Common myeloid progenitor, CD34-positive (primary cell): Measurements from ENCODE around the gene PRPH2.
"Not testable (repeated sequence)": the region's sequence is repeated elsewhere in the genome, so short reads cannot be mapped to it uniquely, and the experiment has no call there.

Source experiments
- CTCF ChIA-PET: fragments of 350-600 bp; sonication (Branson Sonifier 250); formaldehyde crosslinking; loops from one replicate; lab custom pipeline; 2021; ENCODE audit warnings: antibody characterized with exemption; lab: Charles Lee
- POLR2A ChIA-PET: fragments of 350-600 bp; sonication (Branson Sonifier 250); formaldehyde crosslinking; loops from one replicate; lab custom pipeline; 2021; ENCODE audit warnings: antibody characterized with exemption; lab: Charles Lee
- DNase-seq, 3 donors: peaks; one replicate each; pipeline versions ENCODE4 v3.0.0 to v3.0.0-alpha.2; 2013
- H3K27ac ChIP-seq, 2 experiments: 1 replicate in 1 of 2; 2 replicates in 1 of 2; pipeline ENCODE4 v1.7.0; 2013; ENCODE audit warnings: inconsistent platforms in 2 of 2, low read length in 2 of 2, mild to moderate bottlenecking in 2 of 2, low read depth in 1 of 2, moderate library complexity in 1 of 2; ENCODE audit not compliant: severe bottlenecking in 2 of 2, insufficient read depth in 1 of 2, poor library complexity in 1 of 2
- H3K27me3 ChIP-seq, 5 experiments: replicated peaks in 2 of 5; 1 replicate in 3 of 5; 2 replicates in 2 of 5; pipeline versions ENCODE4 v1.6.1 to v1.7.0; 2013; ENCODE audit warnings: low read length in 4 of 5, mild to moderate bottlenecking in 2 of 5, moderate library complexity in 2 of 5, inconsistent platforms in 1 of 5; ENCODE audit not compliant: insufficient read depth in 5 of 5, control insufficient read depth in 4 of 5
- H3K36me3 ChIP-seq, 4 experiments: 1 replicate in 2 of 4; 2 replicates in 2 of 4; pipeline versions ENCODE4 v1.6.1 to v1.7.0; 2013; ENCODE audit warnings: low read length in 3 of 4, control low read depth in 1 of 4, mild to moderate bottlenecking in 1 of 4; ENCODE audit not compliant: control insufficient read depth in 4 of 4, insufficient read depth in 4 of 4
- H3K4me1 ChIP-seq, 4 experiments: 1 replicate in 3 of 4; 2 replicates in 1 of 4; pipeline versions ENCODE4 v1.6.1 to v1.7.1; 2013; ENCODE audit warnings: low read length in 3 of 4, mild to moderate bottlenecking in 3 of 4, control low read depth in 1 of 4, inconsistent platforms in 1 of 4, moderate library complexity in 1 of 4; ENCODE audit not compliant: control insufficient read depth in 4 of 4, insufficient read depth in 4 of 4; ENCODE audit errors: control extremely low read depth in 1 of 4
- H3K4me3 ChIP-seq, 7 experiments: 1 replicate in 4 of 7; 2 replicates in 3 of 7; pipeline versions ENCODE4 v1.5.1 to v1.7.0; 2013; ENCODE audit warnings: mild to moderate bottlenecking in 7 of 7, low read length in 6 of 7, moderate library complexity in 6 of 7, inconsistent platforms in 2 of 7, low read depth in 2 of 7, control low read depth in 1 of 7; ENCODE audit not compliant: insufficient read depth in 4 of 7, control insufficient read depth in 1 of 7; ENCODE audit errors: extremely low read depth in 1 of 7
- H3K9me3 ChIP-seq, 5 experiments: 1 replicate in 4 of 5; 2 replicates in 1 of 5; pipeline versions ENCODE4 v1.6.1 to v1.7.1; 2013; ENCODE audit warnings: low read length in 4 of 5, mild to moderate bottlenecking in 2 of 5, inconsistent platforms in 1 of 5, low read depth in 1 of 5, moderate library complexity in 1 of 5; ENCODE audit not compliant: control insufficient read depth in 4 of 5, insufficient read depth in 2 of 5; ENCODE audit errors: control extremely low read depth in 1 of 5
- WGBS: methylation state at CpG from one replicate; pipeline ENCODE4 v1.1.5; 2013; ENCODE audit not compliant: insufficient coverage; 5-methylcytosine and 5-hydroxymethylcytosine counted together

Gene PRPH2

DNA sequence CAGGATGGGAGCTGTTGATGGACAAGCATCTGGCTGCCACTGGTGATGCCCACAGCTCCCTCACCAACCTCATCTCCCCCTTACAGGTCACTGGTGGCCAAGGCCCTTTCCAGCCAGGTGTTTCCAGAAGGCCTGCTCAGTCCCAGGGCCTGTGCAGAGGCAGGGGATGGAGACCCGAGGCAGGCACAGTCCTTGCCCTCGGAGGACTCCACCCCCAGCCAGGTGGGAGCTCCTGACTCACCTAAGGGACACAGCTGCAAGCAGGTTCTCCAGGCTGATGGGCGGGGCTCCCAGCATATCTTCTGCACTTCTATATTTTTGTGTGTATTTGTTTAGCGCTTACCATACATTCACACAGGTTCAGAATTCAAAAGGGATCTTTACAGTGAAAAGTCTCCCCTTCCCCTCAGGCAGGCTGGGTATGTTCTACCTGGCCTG lies 17.4 kb downstream of the PRPH2 start:
- no peak overlapping the region for H3K4me3 ChIP-seq
- H3K9me3 ChIP-seq: no peaks in the 10 kb centered on the region
- WGBS: no CpG with 5 or more reads among the region's 4 CpGs
- DNase-seq: no peak
- no peaks in the 10 kb centered on the region for H3K4me1 ChIP-seq
- POLR2A ChIA-PET: no interaction called here
- CTCF ChIA-PET: interaction anchor here (1.7 kb wide), 1 partner anchor 12 kb away, joined by 6 read pairs; no protein-coding TSS in a partner anchor
- H3K27me3 ChIP-seq: no peaks in the 10 kb centered on the region
- H3K36me3 ChIP-seq: no peaks in the 10 kb centered on the region
- H3K27ac ChIP-seq: no peak overlapping the region

DNA sequence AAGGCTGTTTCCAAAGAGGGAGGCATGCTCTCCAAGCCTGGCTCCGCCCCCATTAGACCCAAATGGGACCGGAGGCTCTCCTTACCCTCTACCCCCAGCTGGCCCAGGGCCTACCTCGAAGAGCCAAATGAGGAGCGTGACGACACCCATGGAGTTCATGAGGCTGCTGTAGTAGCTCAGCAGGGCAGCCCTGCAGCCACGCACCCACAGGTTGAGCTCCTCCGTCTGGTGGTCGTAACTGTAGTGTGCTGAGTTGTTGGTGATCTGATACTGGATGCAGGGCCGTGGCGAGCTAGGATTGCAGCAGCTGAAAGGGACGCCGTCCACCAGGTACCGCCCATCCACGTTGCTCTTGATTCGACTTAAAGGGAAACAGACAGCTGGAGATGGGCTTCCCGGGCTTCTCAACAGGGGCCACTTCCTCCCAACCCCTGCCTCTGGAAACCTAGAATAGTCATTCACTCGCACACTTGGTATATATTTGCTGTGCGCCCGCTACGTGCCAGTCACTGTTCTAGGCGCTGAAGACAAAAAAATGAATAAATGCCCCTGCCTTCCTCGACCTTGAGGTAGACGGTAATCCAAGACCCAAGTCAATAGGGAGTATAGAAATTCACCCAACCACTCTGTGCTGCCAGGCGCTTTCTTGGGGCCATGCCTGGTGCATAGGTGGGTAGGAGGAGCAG lies 18.0 kb downstream of the PRPH2 start:
- 83% methylated on average over 18 of the region's 24 CpGs for WGBS
- DNase-seq: no peak
- Histone ChIP-seq H3K27me3 (no peaks in the 10 kb centered on the region), H3K27ac (no peak overlapping the region), H3K4me3 (no peak overlapping the region), H3K9me3 (no peaks in the 10 kb centered on the region), H3K4me1 (no peaks in the 10 kb centered on the region), H3K36me3 (no peaks in the 10 kb centered on the region)
- ChIA-PET POLR2A (no interaction called here), CTCF (interaction anchor here (0.8 to 1.7 kb wide), 2 partner anchors 12 to 127 kb away, joined by 4 to 6 read pairs; no protein-coding TSS in a partner anchor)

DNA sequence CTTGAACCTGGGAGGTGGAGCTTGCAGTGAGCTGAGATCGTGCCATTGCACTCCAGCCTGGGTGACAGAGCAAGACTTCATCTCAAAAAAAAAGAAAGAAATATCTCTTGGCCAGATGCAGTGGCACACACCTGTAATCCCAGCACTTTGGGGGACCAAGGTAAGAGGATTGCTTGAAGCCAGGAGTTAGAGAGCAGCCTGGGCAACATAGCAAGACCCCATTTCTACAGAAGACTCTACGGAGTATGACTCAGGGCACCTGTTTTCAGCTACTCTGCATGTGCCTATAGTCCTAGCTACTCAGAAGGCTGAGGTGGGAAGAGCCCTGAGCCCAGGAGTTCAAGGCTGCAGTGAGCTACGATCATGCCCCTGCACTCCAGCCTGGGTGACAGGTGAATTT lies 19.6 kb downstream of the PRPH2 start:
- 89% methylated on average over 1 of the region's 3 CpGs for WGBS
- H3K9me3 ChIP-seq, H3K4me3 ChIP-seq, DNase-seq, POLR2A ChIA-PET, H3K36me3 ChIP-seq, H3K4me1 ChIP-seq, H3K27ac ChIP-seq, H3K27me3 ChIP-seq: not testable (repeated sequence)
- CTCF ChIA-PET: interaction anchor here (0.8 to 1.7 kb wide), 2 partner anchors 10 to 41 kb away, joined by 5 to 6 read pairs; no protein-coding TSS in a partner anchor

DNA sequence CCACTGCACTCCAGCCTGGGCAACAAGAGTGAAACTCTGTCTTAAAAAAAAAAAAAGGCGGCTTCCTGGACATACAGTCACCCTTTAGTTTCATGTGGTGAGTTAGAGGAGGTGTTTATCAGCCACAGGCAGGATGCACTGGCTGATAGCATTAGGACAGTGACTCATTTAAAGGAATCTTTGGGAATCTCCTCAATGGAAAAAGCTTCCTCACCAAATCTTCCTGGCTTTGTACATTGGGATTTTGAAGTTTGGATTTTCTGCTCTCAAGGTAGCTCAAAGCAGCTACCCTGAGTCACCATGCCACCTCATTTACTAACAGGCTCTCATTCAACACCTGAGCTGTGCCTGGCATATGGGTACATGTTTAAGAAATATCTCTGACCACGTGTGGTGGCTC lies 20.2 kb downstream of the PRPH2 start:
- no CpG with 5 or more reads among the region's 2 CpGs for WGBS
- H3K9me3 ChIP-seq: no peaks in the 10 kb centered on the region
- H3K4me1 ChIP-seq: no peaks in the 10 kb centered on the region
- no peak for DNase-seq
- H3K4me3 ChIP-seq: no peak overlapping the region
- ChIA-PET POLR2A (no interaction called here), CTCF (interaction anchor here (1.1 to 1.7 kb wide), 2 partner anchors 9 to 10 kb away, joined by 3 to 6 read pairs; no protein-coding TSS in a partner anchor)
- H3K36me3 ChIP-seq: no peaks in the 10 kb centered on the region
- H3K27ac ChIP-seq: no peak overlapping the region
- no peaks in the 10 kb centered on the region for H3K27me3 ChIP-seq

DNA sequence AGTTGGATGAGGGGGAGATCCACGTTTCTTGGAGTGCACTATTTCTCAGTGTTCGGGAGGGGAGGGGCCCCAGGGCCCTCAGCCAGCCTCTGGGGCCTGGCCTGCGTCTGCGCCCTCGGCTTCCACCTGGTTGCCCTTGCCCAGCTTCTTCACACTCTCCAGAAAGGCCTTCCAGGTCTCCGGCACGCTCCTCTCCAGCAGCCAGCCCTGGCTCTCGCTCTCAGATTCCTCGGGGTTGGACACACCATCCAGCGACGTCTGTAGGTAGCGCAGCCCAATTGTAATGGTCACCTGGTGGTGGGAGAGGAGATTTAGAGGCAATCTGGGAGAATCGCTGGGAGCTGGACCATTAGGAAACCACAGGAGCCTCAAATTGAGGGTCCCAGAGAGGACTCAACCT lies 24.2 kb downstream of the PRPH2 start:
- Histone ChIP-seq H3K27me3 (no peaks in the 10 kb centered on the region), H3K4me3 (no peak overlapping the region), H3K36me3 (peaks cover 0 to 13% (median 6%) of the 10 kb centered on the region in 4 experiments), H3K9me3 (no peaks in the 10 kb centered on the region), H3K4me1 (peaks cover 0 to 6% (median 1%) of the 10 kb centered on the region in 4 experiments), H3K27ac (no peak overlapping the region)
- DNase-seq: no peak
- ChIA-PET CTCF (interaction anchor here (1.0 kb wide), 1 partner anchor 28 kb away, joined by 3 read pairs; no protein-coding TSS in a partner anchor), POLR2A (interaction anchor here (0.6 kb wide), 1 partner anchor 77 kb away, joined by 3 read pairs; no protein-coding TSS in a partner anchor)
- 94% methylated on average over 11 of the region's 13 CpGs for WGBS

DNA sequence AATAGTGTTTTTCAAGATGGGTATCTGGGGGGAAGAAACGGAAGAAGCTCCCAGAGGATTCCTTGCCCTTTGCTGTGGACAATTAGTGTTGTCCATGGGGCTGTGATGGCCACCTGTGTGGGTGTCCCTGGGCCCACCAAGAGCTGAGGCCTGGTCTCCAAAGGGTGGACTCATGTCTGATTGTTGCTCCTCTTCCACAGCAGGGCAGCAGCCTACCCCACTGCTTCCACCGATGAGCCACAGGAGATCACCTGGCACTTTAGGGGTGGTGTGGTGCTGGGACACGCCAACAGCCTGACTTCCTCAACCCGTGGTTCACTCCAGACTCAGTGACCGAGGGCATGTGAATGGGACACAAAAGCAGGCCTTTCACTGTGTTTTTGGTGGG lies 25.1 kb downstream of the PRPH2 start:
- no peak for DNase-seq
- peaks cover 3 to 21% (median 13%) of the 10 kb centered on the region in 4 experiments for H3K36me3 ChIP-seq
- ChIA-PET CTCF (interaction anchor here (2.0 kb wide), 1 partner anchor 10 kb away, joined by 7 read pairs; no protein-coding TSS in a partner anchor), POLR2A (interaction anchor here (0.8 kb wide), 1 partner anchor 16 kb away, joined by 3 read pairs; no protein-coding TSS in a partner anchor)
- no peaks in the 10 kb centered on the region for H3K9me3 ChIP-seq
- no peak overlapping the region for H3K4me3 ChIP-seq
- WGBS: 100% methylated on average over 2 of the region's 5 CpGs
- no peaks in the 10 kb centered on the region for H3K27me3 ChIP-seq
- peaks cover 0 to 6% (median 1%) of the 10 kb centered on the region in 4 experiments for H3K4me1 ChIP-seq
- H3K27ac ChIP-seq: no peak overlapping the region
